Right atrium auricular region (tissue), 2 donors: ENCODE measurements around the gene CACUL1. TPM values are rescaled to one million over a fixed set of nuclear protein-coding genes. Genes with fewer than 3 reads are reported as not detected.

Experiments
- DNase-seq: peaks from one replicate; pipeline ENCODE4 v3.0.0-alpha.2; 2019; ENCODE audit warnings: low spot score
- H3K27ac ChIP-seq, 2 donors: fragments of 200-600 bp; sonication (generic); 1 replicate in 1 of 2; 2 replicates in 1 of 2; pipeline ENCODE4 v1.5.1; 2016 to 2019
- H3K27me3 ChIP-seq, 2 donors: fragments of 200-600 bp; sonication (generic); one replicate each; pipeline versions ENCODE4 v1.5.1 to v1.6.0; 2017 to 2019
- H3K36me3 ChIP-seq: fragments of 200-600 bp; sonication (generic); one replicate; pipeline ENCODE4 v1.5.1; 2016
- H3K4me1 ChIP-seq, 2 donors: fragments of 200-600 bp; sonication (generic); one replicate each; pipeline versions ENCODE4 v1.5.1 to v1.6.0; 2017 to 2019
- H3K4me3 ChIP-seq, 2 donors: fragments of 200-600 bp; sonication (generic); 1 replicate in 1 of 2; 2 replicates in 1 of 2; pipeline ENCODE4 v1.5.1; 2017 to 2019; ENCODE audit warnings: mild to moderate bottlenecking in 1 of 2, moderate library complexity in 1 of 2
- H3K9me3 ChIP-seq, 2 donors: fragments of 200-600 bp; sonication (generic); one replicate each; pipeline ENCODE4 v1.5.1; 2019
- CTCF ChIP-seq, 2 donors: fragments of 200-600 bp; sonication (generic); IDR thresholded peaks; one replicate each; pipeline ENCODE4 v1.5.1; 2019; ENCODE audit warnings: antibody characterized with exemption in 2 of 2
- total RNA-seq, 2 donors: library from RNA; depleted of rRNA; stranded (reverse); fragments of >200 nt; gene quantifications; one replicate each; pipeline ENCODE4 v1.1.0, GENCODE V29; 2016

The CACUL1 gene
- total RNA-seq, 2 donors from 2014 or later = 17.2 to 17.5 TPM

GRCh38 chr10:118708571-118708970 lies 46.2 kb downstream of the CACUL1 start:
- no peak overlapping the region for H3K4me3 ChIP-seq
- no peak for TF ChIP-seq CTCF (IDR thresholded peaks at IDR 0.05)

GRCh38 chr10:118704711-118705110 lies 50.1 kb downstream of the CACUL1 start:
- H3K36me3 ChIP-seq = no peaks in the 10 kb centered on the region
- DNase-seq = no peak

More at GRCh38 chr10:118708571-118708970, 46.2 kb downstream of the CACUL1 start:
- no peak for DNase-seq
- Histone ChIP-seq H3K4me1 (no peaks in the 10 kb centered on the region), H3K9me3 (no peaks in the 10 kb centered on the region), H3K36me3 (no peaks in the 10 kb centered on the region), H3K27ac (no peak overlapping the region), H3K27me3 (no peaks in the 10 kb centered on the region)

GRCh38 chr10:118701529-118702323 lies 53.0 kb downstream of the CACUL1 start:
- Histone ChIP-seq H3K9me3 (no peaks in the 10 kb centered on the region), H3K27me3 (no peaks in the 10 kb centered on the region), H3K4me1 (peaks cover 0 to 4% of the 10 kb centered on the region in 2 donors), H3K27ac (no peak overlapping the region), H3K4me3 (no peak overlapping the region), H3K36me3 (no peaks in the 10 kb centered on the region)
- no peak for DNase-seq
- TF ChIP-seq CTCF (IDR thresholded peaks at IDR 0.05) = no peak

More at GRCh38 chr10:118704711-118705110, 50.1 kb downstream of the CACUL1 start:
- Histone ChIP-seq H3K9me3 (no peaks in the 10 kb centered on the region), H3K27ac (no peak overlapping the region), H3K4me1 (no peaks in the 10 kb centered on the region), H3K4me3 (no peak overlapping the region), H3K27me3 (no peaks in the 10 kb centered on the region)
- no peak for TF ChIP-seq CTCF (IDR thresholded peaks at IDR 0.05)

GRCh38 chr10:118698421-118698820 lies 56.3 kb downstream of the CACUL1 start:
- TF ChIP-seq CTCF (IDR thresholded peaks at IDR 0.05) = no peak
- no peaks in the 10 kb centered on the region for H3K9me3 ChIP-seq
- H3K4me3 ChIP-seq = no peak overlapping the region
- H3K4me1 ChIP-seq = peaks cover 0 to 4% of the 10 kb centered on the region in 2 donors
- DNase-seq = no peak
- peaks cover 7% of the 10 kb centered on the region for H3K36me3 ChIP-seq
- H3K27ac ChIP-seq = no peak overlapping the region
- H3K27me3 ChIP-seq = no peaks in the 10 kb centered on the region

GRCh38 chr10:118694848-118695247 lies 59.9 kb downstream of the CACUL1 start:
- no peak for TF ChIP-seq CTCF (IDR thresholded peaks at IDR 0.05)
- DNase-seq = no peak
- peaks cover 7% of the 10 kb centered on the region for H3K36me3 ChIP-seq
- no peak overlapping the region for H3K27ac ChIP-seq
- H3K4me1 ChIP-seq = peaks cover 0 to 4% of the 10 kb centered on the region in 2 donors
- no peaks in the 10 kb centered on the region for H3K9me3 ChIP-seq
- H3K4me3 ChIP-seq = no peak overlapping the region
- H3K27me3 ChIP-seq = no peaks in the 10 kb centered on the region
